K562 (cell line): ENCODE results near the gene OR51B2. TPM values are rescaled to one million over a fixed set of nuclear protein-coding genes. Genes with fewer than 3 reads are reported as not detected.

ENCODE experiments used
- CBFA2T3 ChIP-seq: fragments of 450-650 bp; IDR thresholded peaks from 2 replicates; pipeline ENCODE4 v1.6.1; 2017
- CREB3 ChIP-seq: fragments of 450-650 bp; conservative IDR thresholded peaks from 2 replicates; pipeline ENCODE4 v1.6.1; 2016; ENCODE audit warnings: missing genetic modification characterization, low read depth, mild to moderate bottlenecking, missing compliant biosample characterization, moderate library complexity
- CREM ChIP-seq: IDR thresholded peaks from 2 replicates; pipeline ENCODE4 v1.6.1; 2014; ENCODE audit warnings: antibody characterized with exemption, low read depth
- GTF3C2 ChIP-seq: IDR thresholded peaks from 3 replicates; pipeline ENCODE4 v1.6.1; 2011; ENCODE audit warnings: borderline replicate concordance, mild to moderate bottlenecking, moderate library complexity; ENCODE audit not compliant: insufficient read length; ENCODE audit errors: extremely low read depth
- KDM5B ChIP-seq: fragments of 200-600 bp; sonication (generic); IDR thresholded peaks from 2 replicates; pipeline ENCODE4 v1.6.1; 2012; ENCODE audit warnings: low read depth, mild to moderate bottlenecking, moderate library complexity, low read length, control low read depth, inconsistent platforms; ENCODE audit not compliant: insufficient replicate concordance
- KLF16 ChIP-seq: IDR thresholded peaks from 2 replicates; pipeline ENCODE4 v1.6.1; 2016; ENCODE audit warnings: antibody characterized with exemption
- MBD2 ChIP-seq: sonication (generic); IDR thresholded peaks from 2 replicates; pipeline ENCODE4 v1.6.1; 2016; ENCODE audit warnings: low read depth, borderline replicate concordance
- PYGO2 ChIP-seq: fragments of 450-650 bp; IDR thresholded peaks from 2 replicates; pipeline ENCODE4 v1.6.1; 2016; ENCODE audit warnings: mild to moderate bottlenecking, missing genetic modification characterization, moderate library complexity, missing compliant biosample characterization
- RFX1 ChIP-seq: fragments of 450-650 bp; IDR thresholded peaks from 2 replicates; pipeline ENCODE4 v1.6.1; 2016; ENCODE audit warnings: mild to moderate bottlenecking, moderate library complexity
- RNF219 ChIP-seq: fragments of 250-450 bp; sonication (Bioruptor Pico); IDR thresholded peaks from 2 replicates; pipeline ENCODE4 v1.5.0; 2022; ENCODE audit warnings: mild to moderate bottlenecking
- STAT5A ChIP-seq: IDR thresholded peaks from 2 replicates; pipeline ENCODE4 v1.6.1; 2012; ENCODE audit warnings: low read length, inconsistent platforms, borderline replicate concordance
- TBL1XR1 ChIP-seq, 2 experiments: IDR thresholded peaks; 2 replicates each; pipeline ENCODE4 v1.6.1; 2012; ENCODE audit warnings: improper control_type of control experiment in 2 of 2, low read length in 2 of 2, mild to moderate bottlenecking in 1 of 2
- VEZF1 ChIP-seq: fragments of 200-800 bp; sonication (Bioruptor generic); IDR thresholded peaks from 2 replicates; pipeline ENCODE4 v1.6.1; 2017; ENCODE audit warnings: missing genetic modification characterization, missing compliant biosample characterization
- YY1 ChIP-seq, 3 experiments: IDR thresholded peaks; 2 replicates each; pipeline ENCODE4 v1.6.1; 2011; ENCODE audit warnings: low read length in 2 of 3, mild to moderate bottlenecking in 2 of 3, moderate library complexity in 2 of 3, borderline replicate concordance in 1 of 3, control low read depth in 1 of 3, low read depth in 1 of 3; ENCODE audit not compliant: insufficient read depth in 3 of 3, insufficient replicate concordance in 2 of 3, control insufficient read depth in 1 of 3, insufficient read length in 1 of 3; ENCODE audit errors: extremely low read depth in 1 of 3
- ZKSCAN3 ChIP-seq: fragments of 250-450 bp; sonication (Bioruptor Pico); IDR thresholded peaks from 2 replicates; pipeline ENCODE4 v1.4.0; 2020
- ZNF140 ChIP-seq: fragments of 250-450 bp; sonication (Bioruptor Pico); IDR thresholded peaks from 2 replicates; pipeline ENCODE4 v1.8.0; 2021; ENCODE audit warnings: moderate library complexity, mild to moderate bottlenecking, inconsistent platforms
- ZNF316 ChIP-seq: fragments of 450-650 bp; IDR thresholded peaks from 2 replicates; pipeline ENCODE4 v1.6.1; 2016
- polyA plus RNA-seq, 8 experiments: library from polyadenylated mRNA; depleted of rRNA in 4 of 8; stranded (reverse) in 5 of 8; unstranded in 3 of 8; fragments of >200 nt; fragmentation: Nextera tagmentation in 2 of 8; fragmentation: Illumina TruSeq in 1 of 8; extraction: Ambion mirVana in 2 of 8; extraction: Trizol in 1 of 8; gene quantifications; 2 replicates each; pipeline versions ENCODE4 v1.2.1 to v1.2.3, GENCODE V29; 2011 to 2014; ENCODE audit warnings: inconsistent platforms in 1 of 8, missing spikeins in 1 of 8
- total RNA-seq, 7 experiments: library from RNA; depleted of rRNA in 6 of 7; stranded (reverse); fragments of >200 nt in 6 of 7; fragmentation: Illumina TruSeq in 2 of 7; extraction: Trizol in 2 of 7; gene quantifications; 2 replicates each; pipeline versions ENCODE4 v1.2.1 to v1.2.3, GENCODE V29; 2011 to 2021; ENCODE audit warnings: low replicate concordance in 1 of 7
- TF ChIP-seq, protein P1 (sequence below): fragments of 450-650 bp; formaldehyde crosslinking; IDR thresholded peaks from 2 replicates; pipeline ENCODE4 v1.4.0; 2020; ENCODE audit warnings: mild to moderate bottlenecking, moderate library complexity
- TF ChIP-seq, protein P2 (sequence below): sonication (generic); formaldehyde crosslinking; IDR thresholded peaks from 2 replicates; pipeline ENCODE4 v1.9.0; 2022; ENCODE audit warnings: mild to moderate bottlenecking, missing genetic modification reagents

The OR51B2 gene
- total and polyA plus RNA-seq, 9 of the 15 experiments (the other 6 are each of a cell fraction or from before 2014, with no cell fraction given): 0.38 to 6.6 (median 4.0) TPM

DNA sequence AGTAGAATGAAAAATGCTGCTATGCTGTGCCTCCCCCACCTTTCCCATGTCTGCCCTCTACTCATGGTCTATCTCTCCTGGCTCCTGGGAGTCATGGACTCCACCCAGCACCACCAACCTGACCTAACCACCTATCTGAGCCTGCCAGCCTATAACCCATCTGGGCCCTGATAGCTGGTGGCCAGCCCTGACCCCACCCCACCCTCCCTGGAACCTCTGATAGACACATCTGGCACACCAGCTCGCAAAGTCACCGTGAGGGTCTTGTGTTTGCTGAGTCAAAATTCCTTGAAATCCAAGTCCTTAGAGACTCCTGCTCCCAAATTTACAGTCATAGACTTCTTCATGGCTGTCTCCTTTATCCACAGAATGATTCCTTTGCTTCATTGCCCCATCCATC, 39.5 kb downstream of the OR51B2 start (continued):
- peak; percentile 52; the same call in 1 of the 2 replicates for TF ChIP-seq CREB3 (tag)
- TF ChIP-seq YY1 (IDR thresholded peaks at IDR 0.05; ENCODE audit: borderline replicate concordance in 1 of 3, control insufficient read depth in 1 of 3, extremely low read depth in 1 of 3, insufficient read depth in 3 of 3, insufficient read length in 1 of 3, insufficient replicate concordance in 2 of 3, low read depth in 1 of 3, low read length in 2 of 3): peak in 2 of 3 experiments; percentile 22 to 35
- peak; percentile 53 for TF ChIP-seq CREM
- peak; percentile 87; the same call in 1 of the 2 replicates for TF ChIP-seq KLF16
- no peak for TF ChIP-seq GTF3C2
- no peak for TF ChIP-seq ZNF140 (CRISPR knock-in tag)
- peak; percentile 97 for TF ChIP-seq CBFA2T3
- no peak for TF ChIP-seq PYGO2 (tag)
- TF ChIP-seq ZKSCAN3: no peak
- no peak for TF ChIP-seq RFX1
- TF ChIP-seq, protein P1, sequence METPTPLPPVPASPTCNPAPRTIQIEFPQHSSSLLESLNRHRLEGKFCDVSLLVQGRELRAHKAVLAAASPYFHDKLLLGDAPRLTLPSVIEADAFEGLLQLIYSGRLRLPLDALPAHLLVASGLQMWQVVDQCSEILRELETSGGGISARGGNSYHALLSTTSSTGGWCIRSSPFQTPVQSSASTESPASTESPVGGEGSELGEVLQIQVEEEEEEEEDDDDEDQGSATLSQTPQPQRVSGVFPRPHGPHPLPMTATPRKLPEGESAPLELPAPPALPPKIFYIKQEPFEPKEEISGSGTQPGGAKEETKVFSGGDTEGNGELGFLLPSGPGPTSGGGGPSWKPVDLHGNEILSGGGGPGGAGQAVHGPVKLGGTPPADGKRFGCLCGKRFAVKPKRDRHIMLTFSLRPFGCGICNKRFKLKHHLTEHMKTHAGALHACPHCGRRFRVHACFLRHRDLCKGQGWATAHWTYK: no peak
- peak; percentile 84 for TF ChIP-seq STAT5A
- TF ChIP-seq TBL1XR1 (IDR thresholded peaks at IDR 0.05; ENCODE audit: low read length in 2 of 2): peak; percentile 65 to 87; a peak in 3 of 4 replicates
- peak; percentile 53 for TF ChIP-seq ZNF316
- TF ChIP-seq MBD2: peak; percentile 80
- TF ChIP-seq VEZF1: peak; percentile 38
- no peak for TF ChIP-seq RNF219
- TF ChIP-seq KDM5B: no peak
- TF ChIP-seq, protein P2, sequence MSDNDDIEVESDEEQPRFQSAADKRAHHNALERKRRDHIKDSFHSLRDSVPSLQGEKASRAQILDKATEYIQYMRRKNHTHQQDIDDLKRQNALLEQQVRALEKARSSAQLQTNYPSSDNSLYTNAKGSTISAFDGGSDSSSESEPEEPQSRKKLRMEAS (CRISPR knock-in tag): 0 out of 2 replicates have a peak, but pooled peaks have one; percentile 20
